ENCODE results near the gene PIH1D1.

- TF ChIP-seq CTCF (IDR thresholded peaks at IDR 0.05): no peak
- TF ChIP-seq POLR2A (IDR thresholded peaks at IDR 0.05): no peak
- TF ChIP-seq EP300 (IDR thresholded peaks at IDR 0.05): no peak
Observed at GRCh38 chr19:49415810-49416200, 35.8 kb downstream of the PIH1D1 start.

All from suprapubic skin (tissue), 3 donors.